ENCODE measurements around the gene CUL3.
A peak's percentile ranks its signal among the peaks of the same experiment; 100 is the strongest.
"Not testable (repeated sequence)": the region's sequence is repeated elsewhere in the genome, so short reads cannot be mapped to it uniquely, and the experiment has no call there.

The CUL3 gene

GRCh38 chr2:224585211-224586088, at the start of gene CUL3:
TSS of gene CUL3 (minus strand) at chr2:224585363. CDS start at chr2:224585009, 354 bp downstream.
- peak; percentile 94 for DNase-seq

DNA sequence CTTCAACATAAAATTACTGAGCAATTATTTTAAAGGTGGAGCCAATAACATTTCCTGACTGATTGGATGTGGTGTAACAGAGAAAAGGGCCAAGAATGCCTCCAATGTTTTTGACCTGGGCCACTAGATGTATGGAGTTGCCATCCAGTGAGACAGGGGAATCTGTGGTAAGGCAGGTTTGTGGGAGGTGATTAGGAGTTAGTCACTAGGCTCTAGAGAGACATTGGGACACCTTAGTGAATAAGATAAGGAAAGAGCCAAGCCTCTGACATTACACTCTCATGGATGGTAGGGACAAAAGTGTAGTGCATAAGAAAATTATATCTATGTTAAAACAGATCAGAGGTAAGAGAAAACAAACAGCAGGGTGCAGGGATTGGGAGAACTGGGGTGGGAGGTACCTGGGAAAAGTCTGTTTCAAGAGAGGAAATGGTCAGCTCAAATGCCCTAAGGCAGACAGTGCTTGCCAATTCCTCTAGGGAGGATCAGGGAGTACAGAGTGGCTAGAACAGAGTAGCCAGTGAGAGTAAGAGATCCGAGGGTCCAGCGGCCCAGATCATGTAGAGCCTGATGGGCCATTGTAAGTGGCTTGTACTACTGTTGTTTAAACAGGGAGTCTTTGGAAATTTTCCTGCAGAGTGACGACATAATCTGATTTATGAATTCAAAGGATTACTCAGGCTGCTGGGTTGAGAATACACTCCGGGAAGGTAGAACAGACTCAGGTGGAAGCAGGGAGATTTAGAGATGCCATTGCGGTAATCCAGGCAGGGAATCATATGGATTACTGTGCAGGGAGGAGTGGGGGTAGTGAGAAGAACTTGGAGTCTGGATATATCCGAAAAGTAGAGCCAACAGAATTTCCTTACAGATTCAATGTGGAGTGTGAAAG, 45.7 kb upstream of the CUL3 start:
- DNase-seq = no peak

- no peak for DNase-seq
Observed at GRCh38 chr2:224628416-224628815, 43.3 kb upstream of the CUL3 start.

GRCh38 chr2:224626735-224627134, 41.6 kb upstream of the CUL3 start:
- no peak for DNase-seq

GRCh38 chr2:224613543-224614286, 28.6 kb upstream of the CUL3 start:
- no peak for DNase-seq

DNA sequence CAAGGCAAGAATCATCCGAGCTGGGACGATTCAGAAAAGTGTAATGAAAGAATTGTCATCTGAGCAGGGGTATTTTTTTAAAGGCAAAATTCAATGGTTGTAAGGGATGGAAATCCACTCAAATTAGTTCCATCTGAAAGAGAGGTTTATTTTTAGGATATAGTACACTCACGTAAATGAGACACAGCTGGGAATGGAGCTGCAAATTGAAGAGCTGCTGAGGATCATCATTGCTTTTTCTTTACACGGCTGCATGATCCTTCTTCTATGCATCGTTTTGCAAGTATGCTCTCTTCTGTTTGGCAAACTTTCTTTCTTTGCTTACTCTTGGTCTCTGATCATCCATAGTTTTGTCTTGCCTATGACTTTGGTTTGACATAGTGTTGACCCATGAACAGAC, 27.4 kb upstream of the CUL3 start:
- no peak for DNase-seq

DNA sequence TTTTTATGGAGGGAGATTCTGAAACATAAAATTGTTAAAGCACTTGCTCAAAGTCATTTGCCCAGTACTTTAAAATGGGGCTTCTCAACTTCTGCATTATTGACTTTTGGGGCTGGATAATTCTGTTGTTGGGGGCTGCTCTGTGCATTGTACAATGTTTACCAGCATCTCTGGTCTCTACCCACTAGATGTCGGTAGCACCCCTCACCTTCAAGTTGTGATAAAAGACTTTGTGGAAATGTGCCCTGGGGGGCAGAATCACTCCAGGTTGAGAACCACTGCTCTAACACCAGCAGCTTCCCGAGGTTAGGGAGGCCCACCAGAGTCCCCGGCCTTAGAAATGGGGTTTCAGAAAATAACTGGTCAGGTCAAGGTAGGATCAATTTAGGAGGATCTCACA, 26.8 kb upstream of the CUL3 start:
- no peak for DNase-seq

DNA sequence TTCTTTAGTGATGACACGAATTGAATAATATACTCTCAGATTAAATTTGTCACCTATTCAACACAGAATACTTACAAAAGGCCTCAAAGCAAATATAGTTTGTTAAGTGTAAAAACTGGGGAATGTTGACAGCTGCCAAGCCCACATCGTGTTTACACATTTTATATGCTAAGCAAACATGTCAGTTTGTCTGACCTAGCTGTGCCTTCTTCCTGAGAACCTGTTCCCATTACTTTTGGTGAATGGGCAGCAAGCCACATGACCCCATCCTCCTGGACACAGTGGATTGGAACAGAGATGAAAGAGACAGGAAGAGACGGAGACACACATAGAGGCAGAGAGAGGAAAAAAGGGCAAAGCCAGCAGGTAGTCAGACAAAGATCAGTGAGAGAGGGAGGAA, 22.9 kb upstream of the CUL3 start:
- DNase-seq = no peak

DNA sequence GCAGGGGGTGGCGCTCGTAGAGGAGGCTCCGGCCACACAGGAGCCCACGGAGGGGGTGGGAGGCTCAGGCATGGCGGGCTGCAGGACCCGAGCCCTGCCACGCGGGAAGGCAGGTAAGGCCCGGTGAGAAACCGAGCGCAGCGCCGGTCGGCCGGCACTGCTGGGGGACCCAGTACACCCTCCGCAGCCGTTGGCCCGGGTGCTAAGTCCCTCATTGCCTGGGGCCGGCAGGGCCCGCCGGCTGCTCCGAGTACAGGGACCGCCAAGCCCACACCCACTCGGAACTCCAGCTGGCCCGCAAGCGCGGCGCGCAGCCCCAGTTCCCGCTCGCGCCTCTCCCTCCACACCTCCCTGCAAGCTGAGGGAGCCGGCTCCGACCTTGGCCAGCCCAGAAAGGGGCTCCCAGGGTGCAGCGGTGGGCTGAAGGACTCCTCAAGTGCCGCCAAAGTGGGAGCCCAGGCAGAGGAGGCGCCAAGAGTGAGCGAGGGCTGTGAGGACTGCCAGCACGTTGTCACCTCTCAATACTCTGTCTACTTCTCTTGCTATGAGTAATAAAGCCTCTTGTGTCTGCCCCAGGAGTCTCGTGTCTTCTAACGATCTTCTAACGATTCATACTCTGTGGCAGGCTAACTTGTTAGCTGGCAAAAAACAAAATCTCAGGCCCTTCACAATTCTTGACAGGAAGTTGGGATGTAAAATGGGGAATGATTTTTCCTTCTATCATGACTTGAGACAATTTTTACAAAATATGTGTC, 18.8 kb upstream of the CUL3 start:
- DNase-seq = not testable (repeated sequence)

- DNase-seq = not testable (repeated sequence)
Observed at GRCh38 chr2:224602778-224603375, 17.7 kb upstream of the CUL3 start.

GRCh38 chr2:224601923-224602322, 16.8 kb upstream of the CUL3 start:
- DNase-seq = no peak

- DNase-seq = no peak
Observed at GRCh38 chr2:224598678-224599077, 13.5 kb upstream of the CUL3 start.

GRCh38 chr2:224596289-224596688, 11.1 kb upstream of the CUL3 start:
- no peak for DNase-seq

DNA sequence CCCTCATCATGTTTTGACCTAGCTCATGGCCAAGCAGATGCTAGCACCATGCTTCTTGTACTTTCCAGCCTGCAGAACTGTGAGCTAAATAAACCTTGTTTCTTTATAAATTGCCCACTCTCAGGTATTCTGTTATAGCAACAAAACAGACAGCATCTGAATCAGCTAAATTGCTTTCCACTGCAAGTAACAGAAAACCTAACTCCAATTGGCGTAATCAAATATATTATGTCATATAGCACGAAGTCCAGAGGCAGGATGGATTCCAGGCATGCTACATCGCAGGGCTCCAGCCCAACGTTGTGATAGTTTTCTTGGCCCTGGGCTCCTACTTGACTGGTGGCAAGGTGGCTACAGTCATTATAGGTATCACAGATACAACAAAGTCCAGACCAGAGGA, 10.4 kb upstream of the CUL3 start:
- no peak for DNase-seq

DNA sequence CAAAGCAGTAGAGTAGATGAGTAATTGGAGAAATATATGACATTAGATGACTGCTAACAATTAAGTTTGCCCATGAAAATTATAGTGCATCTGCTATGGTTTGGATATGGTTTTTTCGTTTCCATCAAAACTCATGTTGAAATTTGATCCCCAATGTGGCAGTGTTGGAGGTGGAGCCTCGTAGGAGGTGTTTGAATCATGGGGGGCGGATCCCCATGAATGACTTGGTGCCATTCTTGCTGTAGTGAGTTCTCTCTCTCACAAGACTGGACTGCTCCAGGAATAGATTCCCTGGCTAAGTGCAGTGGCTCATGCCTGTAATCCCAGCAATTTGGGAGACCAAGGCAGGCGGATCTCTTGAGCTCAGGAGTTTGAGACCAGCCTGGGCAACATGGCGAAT, 9.7 kb upstream of the CUL3 start:
- DNase-seq = no peak

DNA sequence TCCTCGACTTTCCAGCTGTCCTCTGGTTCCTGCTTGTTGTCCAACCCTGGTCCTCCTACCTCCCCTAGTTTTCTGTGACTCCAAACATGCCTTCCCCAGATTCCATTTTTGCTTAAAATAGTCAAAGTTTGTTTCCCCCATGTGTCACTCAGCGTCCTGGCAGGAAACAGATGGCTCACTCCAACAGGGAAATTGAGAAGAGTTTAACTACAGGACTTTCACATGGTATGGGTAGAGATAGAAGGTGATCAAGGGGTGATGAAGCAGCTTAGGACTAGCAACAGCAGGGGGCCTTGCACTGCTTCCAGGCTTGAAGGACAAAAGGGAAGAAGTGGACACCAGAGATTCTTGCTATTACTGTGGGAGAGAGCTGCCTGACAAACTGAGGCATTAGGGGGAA, 6.1 kb upstream of the CUL3 start:
- DNase-seq = no peak

GRCh38 chr2:224586127-224586695, 1.0 kb upstream of the CUL3 start:
- DNase-seq = peak; percentile 18

DNA sequence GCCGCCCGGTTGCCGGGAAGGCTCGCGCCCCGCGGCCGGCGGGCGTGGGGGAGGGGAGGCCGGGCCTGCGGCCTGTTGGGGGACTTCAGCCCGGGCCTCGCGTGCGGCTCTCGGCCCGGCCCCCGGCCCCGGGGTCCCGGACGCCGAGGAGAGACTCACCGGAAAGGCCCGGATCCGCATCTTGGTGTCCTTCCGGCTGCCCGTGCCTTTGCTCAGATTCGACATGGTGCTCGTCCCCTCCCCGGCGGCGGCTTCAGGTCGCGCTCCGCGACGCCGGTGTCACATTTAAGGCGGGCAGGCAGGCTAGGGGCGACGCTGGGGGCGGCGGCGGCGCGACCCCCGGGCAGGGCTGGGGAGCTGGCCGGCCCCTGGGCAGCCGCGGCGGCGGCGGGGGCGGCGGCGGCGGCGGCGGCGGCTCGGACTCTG, 365 bp downstream of the CUL3 start:
- peak; percentile 54 for DNase-seq

DNA sequence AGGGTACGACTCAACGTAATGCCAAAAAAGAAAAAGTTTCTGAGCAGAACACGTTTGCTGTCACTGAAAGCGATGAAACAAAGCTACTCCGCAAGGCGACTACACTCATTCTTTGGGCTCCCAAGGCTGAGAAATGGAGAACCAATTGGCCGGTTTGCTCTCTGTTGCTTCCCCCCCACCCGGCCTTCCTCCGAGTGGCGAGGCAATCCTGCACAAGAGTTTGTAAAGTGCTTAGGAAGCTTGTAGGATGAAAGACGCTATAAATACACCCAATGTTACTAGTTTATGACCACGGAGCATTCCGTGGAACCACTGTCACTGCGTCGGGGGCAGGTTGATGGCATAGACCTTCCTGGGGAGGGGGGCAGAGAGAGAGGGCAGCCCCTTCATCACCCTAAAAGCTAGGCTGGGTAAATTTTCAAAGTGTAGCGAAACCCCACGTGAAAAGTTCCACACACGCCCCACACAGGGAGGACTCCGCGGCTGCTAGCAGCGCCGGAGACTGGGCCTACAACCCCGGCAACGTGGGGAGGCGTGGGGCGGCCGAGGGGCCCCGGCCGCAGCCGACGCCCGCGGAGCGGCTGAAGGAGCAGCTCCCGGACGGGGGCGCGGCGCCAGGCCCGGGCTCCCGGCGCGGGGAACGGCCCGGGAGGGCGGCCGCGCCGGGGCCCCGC, 915 bp downstream of the CUL3 start:
- DNase-seq = peak; percentile 52

- not testable (repeated sequence) for DNase-seq
Observed at GRCh38 chr2:224583033-224583432, 2.1 kb downstream of the CUL3 start.

GRCh38 chr2:224580248-224580647, 4.9 kb downstream of the CUL3 start:
- no peak for DNase-seq

All from RPMI8226 (cell line).